CD4-positive, CD25-positive, alpha-beta regulatory T cell (primary cell): ENCODE results near the gene SCG3. TPM values are rescaled to one million over a fixed set of nuclear protein-coding genes. Genes with fewer than 3 reads are reported as not detected.

ENCODE experiments used
- ATAC-seq, 2 donors: fragments of 150-1000 bp; cut with Tn5 transposase; one replicate each; pipeline ENCODE4 v1.10.0; 2021; ENCODE audit warnings: low read depth in 2 of 2, moderate number of reproducible peaks in 2 of 2, moderate library complexity in 1 of 2
- DNase-seq, 3 donors: peaks; one replicate each; pipeline versions ENCODE4 v3.0.0 to v3.0.0-alpha.2; 2012 to 2022; ENCODE audit warnings: mixed read lengths in 1 of 3
- H3K27ac ChIP-seq: one replicate; pipeline ENCODE4 v1.7.0; 2013; ENCODE audit warnings: mild to moderate bottlenecking, low read length; ENCODE audit not compliant: insufficient read depth, poor library complexity, severe bottlenecking
- H3K27me3 ChIP-seq: one replicate; pipeline ENCODE4 v1.7.0; 2013; ENCODE audit warnings: low read length; ENCODE audit not compliant: control insufficient read depth, insufficient read depth
- H3K36me3 ChIP-seq: one replicate; pipeline ENCODE4 v1.7.0; 2013; ENCODE audit warnings: mild to moderate bottlenecking, low read length, moderate library complexity; ENCODE audit not compliant: control insufficient read depth, insufficient read depth
- H3K4me1 ChIP-seq: 2 replicates; pipeline ENCODE4 v1.7.0; 2013; ENCODE audit warnings: mild to moderate bottlenecking, low read length; ENCODE audit not compliant: insufficient read depth, control insufficient read depth, poor library complexity, severe bottlenecking
- H3K4me3 ChIP-seq: one replicate; pipeline ENCODE4 v1.7.0; 2013; ENCODE audit warnings: low read depth, mild to moderate bottlenecking, low read length, moderate library complexity
- H3K9me3 ChIP-seq, 2 experiments: 1 replicate in 1 of 2; 2 replicates in 1 of 2; pipeline ENCODE4 v1.7.0; 2013; ENCODE audit warnings: low read length in 2 of 2, mild to moderate bottlenecking in 1 of 2, moderate library complexity in 1 of 2; ENCODE audit not compliant: control insufficient read depth in 2 of 2
- H3K27ac Mint-ChIP-seq, 3 donors: one replicate each; pipeline ENCODE4 v1.8.0; 2020 to 2022; ENCODE audit warnings: mild to moderate bottlenecking in 3 of 3, mixed read lengths in 3 of 3, moderate library complexity in 2 of 3
- H3K27me3 Mint-ChIP-seq: one replicate; pipeline ENCODE4 v1.8.0; 2022; ENCODE audit warnings: mild to moderate bottlenecking, mixed read lengths
- H3K36me3 Mint-ChIP-seq: one replicate; pipeline ENCODE4 v1.8.0; 2020; ENCODE audit warnings: mixed read lengths
- H3K4me1 Mint-ChIP-seq, 4 donors: one replicate each; pipeline ENCODE4 v1.8.0; 2020 to 2022; ENCODE audit warnings: mixed read lengths in 4 of 4, mild to moderate bottlenecking in 1 of 4
- H3K4me3 Mint-ChIP-seq, 4 donors: one replicate each; pipeline ENCODE4 v1.8.0; 2020 to 2022; ENCODE audit warnings: mild to moderate bottlenecking in 4 of 4, mixed read lengths in 4 of 4, moderate library complexity in 3 of 4
- H3K9me3 Mint-ChIP-seq, 7 donors: one replicate each; pipeline ENCODE4 v1.8.0; 2020 to 2022; ENCODE audit warnings: mixed read lengths in 7 of 7, mild to moderate bottlenecking in 3 of 7, moderate library complexity in 2 of 7
- polyA plus RNA-seq, 4 donors: library from polyadenylated mRNA; unstranded; fragments of 300-500 nt; fragmentation: Illumina TruSeq; gene quantifications; one replicate each; pipeline ENCODE4 v1.2.3, GENCODE V29; 2021
- total RNA-seq: library from RNA; stranded (reverse); gene quantifications from one replicate; pipeline ENCODE4 v1.2.3, GENCODE V29; 2022

Gene SCG3
- total and polyA plus RNA-seq, 5 donors from 2014 or later = not detected

DNA sequence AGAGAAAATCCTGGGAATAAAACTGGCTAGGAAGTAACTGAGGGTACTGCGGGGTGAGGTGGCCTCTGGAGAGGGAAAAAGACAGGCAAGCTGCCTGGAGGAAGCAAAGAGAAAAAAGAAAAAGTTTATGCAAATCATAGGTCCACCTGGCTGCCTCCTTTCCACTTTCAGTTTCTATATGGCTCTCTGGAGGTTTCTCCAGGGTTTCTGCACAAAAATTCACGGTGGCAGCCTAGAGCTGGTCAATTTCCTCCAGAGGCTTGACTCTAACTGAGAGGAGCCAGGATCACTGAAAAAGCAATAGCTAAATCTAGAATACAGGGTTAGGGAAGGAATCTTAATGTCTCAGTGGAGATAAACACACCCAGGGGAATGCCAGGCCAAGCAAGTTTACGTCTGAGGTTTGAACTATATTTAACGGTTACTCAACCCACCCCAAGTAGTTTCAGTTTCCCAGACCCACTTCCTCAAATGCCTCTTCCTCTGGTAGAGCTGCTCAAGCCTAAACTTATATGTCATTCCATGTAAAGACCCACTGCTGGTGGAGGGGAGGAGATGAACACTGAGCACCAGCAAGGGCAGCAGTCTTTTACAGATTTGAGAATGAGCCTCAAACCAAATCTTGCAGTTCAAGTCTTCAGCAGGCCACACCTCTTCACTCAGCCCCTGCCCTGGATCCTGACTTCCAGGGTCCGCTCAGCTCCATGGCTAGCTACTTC, 50.4 kb downstream of the SCG3 start:
- peak overlapping the region; percentile 95 to 97 (median 97) for H3K27ac Mint-ChIP-seq
- peak overlapping the region; percentile 83 to 98 (median 87) for H3K4me3 Mint-ChIP-seq
- ATAC-seq = peak; percentile 50 to 59
- H3K27me3 Mint-ChIP-seq = no peaks in the 10 kb centered on the region
- H3K36me3 Mint-ChIP-seq = no peaks in the 10 kb centered on the region
- peak overlapping the region; percentile 90 for H3K27ac ChIP-seq
- H3K4me3 ChIP-seq = peak overlapping the region; percentile 85
- no peaks in the 10 kb centered on the region for H3K9me3 Mint-ChIP-seq
- H3K9me3 ChIP-seq = no peaks in the 10 kb centered on the region
- DNase-seq = peak; percentile 6 to 70 (median 44)
- peaks cover 54% of the 10 kb centered on the region for H3K4me1 ChIP-seq
- peaks cover 6% of the 10 kb centered on the region for H3K36me3 ChIP-seq
- no peaks in the 10 kb centered on the region for H3K27me3 ChIP-seq
- peaks cover 54 to 90% (median 70%) of the 10 kb centered on the region in 4 donors for H3K4me1 Mint-ChIP-seq

DNA sequence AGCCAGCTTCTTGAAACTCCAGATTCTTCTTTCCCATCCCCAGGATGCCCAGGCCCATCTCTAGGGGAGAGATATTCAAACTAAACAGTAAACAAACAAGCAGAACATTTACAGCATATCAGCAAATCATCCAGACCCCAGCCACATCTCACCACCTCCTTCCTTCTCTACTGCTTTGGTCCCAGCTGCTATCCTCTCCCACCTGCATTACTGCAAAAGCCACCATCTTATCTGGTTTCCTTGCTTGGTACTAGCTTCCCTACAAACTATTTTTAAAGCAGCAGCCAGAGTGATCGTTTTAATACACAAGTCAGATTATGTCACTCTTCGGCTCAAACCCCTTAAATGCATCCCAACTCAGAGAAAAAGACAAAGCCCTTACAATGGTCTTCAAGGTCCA, 51.3 kb downstream of the SCG3 start:
- Histone ChIP-seq H3K27me3 (no peaks in the 10 kb centered on the region), H3K4me3 (peak overlapping the region; percentile 85), H3K36me3 (no peaks in the 10 kb centered on the region), H3K4me1 (peaks cover 55% of the 10 kb centered on the region), H3K27ac (peak overlapping the region; percentile 90), H3K9me3 (no peaks in the 10 kb centered on the region)
- DNase-seq (no peak), ATAC-seq (no peak)
- no peaks in the 10 kb centered on the region for H3K27me3 Mint-ChIP-seq
- no peaks in the 10 kb centered on the region for H3K9me3 Mint-ChIP-seq
- peak overlapping the region; percentile 95 to 97 (median 97) for H3K27ac Mint-ChIP-seq
- H3K4me3 Mint-ChIP-seq = peak overlapping the region; percentile 82 to 98 (median 87)
- H3K36me3 Mint-ChIP-seq = no peaks in the 10 kb centered on the region
- H3K4me1 Mint-ChIP-seq = peaks cover 45 to 81% (median 63%) of the 10 kb centered on the region in 4 donors

DNA sequence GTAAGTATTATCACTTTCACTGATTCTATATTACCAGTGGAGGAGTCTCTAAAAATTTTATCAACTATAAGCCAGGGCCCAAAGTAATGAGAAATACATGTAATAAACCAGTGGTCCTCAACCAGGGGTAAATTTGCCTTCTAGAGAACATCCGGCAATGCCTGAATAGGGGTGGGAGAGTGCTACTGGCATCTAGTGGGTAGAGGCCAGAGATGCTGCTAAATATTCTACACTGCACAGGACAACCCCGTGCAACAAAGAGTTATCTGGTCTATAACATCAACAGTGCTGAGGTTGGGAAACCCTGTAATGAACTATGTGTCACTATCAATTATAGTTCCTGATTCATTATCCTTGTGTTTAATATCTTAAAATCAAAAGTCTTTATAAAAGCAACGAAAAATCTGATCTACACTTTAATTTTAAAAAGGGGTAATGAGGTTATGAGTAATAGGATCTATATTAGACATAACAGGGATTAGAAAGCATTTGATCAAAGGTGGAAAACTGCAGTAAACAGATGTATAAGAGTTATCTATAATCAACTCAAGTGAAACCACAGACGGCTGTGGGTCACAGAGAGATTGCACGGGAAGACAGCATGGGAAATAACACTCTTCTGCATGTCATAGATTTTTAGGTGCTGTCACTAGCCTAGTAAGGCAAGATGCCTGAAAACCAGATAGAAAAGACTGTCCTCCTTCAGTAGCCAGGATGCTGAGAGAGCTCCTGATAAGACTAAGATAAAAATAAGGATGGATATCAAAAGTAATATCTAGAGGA, 54.1 kb downstream of the SCG3 start:
- Mint-ChIP-seq H3K4me3 (peak overlapping the region; percentile 85 to 98 (median 94)), H3K9me3 (no peaks in the 10 kb centered on the region), H3K4me1 (peaks cover 47 to 74% (median 64%) of the 10 kb centered on the region in 4 donors), H3K27ac (peak overlapping the region; percentile 95 to 97 (median 97)), H3K27me3 (peaks cover 4% of the 10 kb centered on the region), H3K36me3 (no peaks in the 10 kb centered on the region)
- Histone ChIP-seq H3K9me3 (no peaks in the 10 kb centered on the region), H3K27me3 (no peaks in the 10 kb centered on the region), H3K4me3 (peak overlapping the region; percentile 88), H3K27ac (peak overlapping the region; percentile 90), H3K4me1 (peaks cover 58% of the 10 kb centered on the region), H3K36me3 (no peaks in the 10 kb centered on the region)
- peak in 2 of 3 donors; percentile 29 to 61 for DNase-seq
- peak in 1 of 2 donors; percentile 14 for ATAC-seq

DNA sequence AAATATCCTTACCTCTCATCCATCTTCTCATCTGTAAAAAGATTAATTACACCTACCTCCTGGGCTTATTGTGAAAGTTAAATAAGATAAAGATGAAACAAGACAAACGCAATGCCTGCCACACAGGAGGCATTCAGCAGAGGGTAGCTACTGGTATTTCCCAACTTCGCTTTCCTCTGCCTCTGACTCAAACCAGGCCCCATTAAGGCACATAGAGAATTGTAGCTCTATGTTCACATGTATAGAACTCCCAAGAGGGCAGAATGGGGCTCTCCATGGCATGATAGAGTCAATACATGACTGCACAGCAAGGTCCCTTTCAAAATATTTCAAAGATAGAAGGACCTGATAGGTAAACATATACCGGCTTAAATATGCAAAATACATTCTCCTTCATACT, 54.8 kb downstream of the SCG3 start:
- DNase-seq (no peak), ATAC-seq (no peak)
- H3K27ac Mint-ChIP-seq = peak overlapping the region; percentile 81 to 97 (median 95)
- Histone ChIP-seq H3K27me3 (no peaks in the 10 kb centered on the region), H3K36me3 (no peaks in the 10 kb centered on the region), H3K4me3 (peak overlapping the region; percentile 88), H3K4me1 (peaks cover 52% of the 10 kb centered on the region), H3K9me3 (no peaks in the 10 kb centered on the region), H3K27ac (peak overlapping the region; percentile 90)
- H3K4me3 Mint-ChIP-seq = peak overlapping the region; percentile 85 to 98 (median 94)
- peaks cover 40 to 68% (median 57%) of the 10 kb centered on the region in 4 donors for H3K4me1 Mint-ChIP-seq
- H3K36me3 Mint-ChIP-seq = no peaks in the 10 kb centered on the region
- H3K9me3 Mint-ChIP-seq = no peaks in the 10 kb centered on the region
- H3K27me3 Mint-ChIP-seq = peaks cover 4% of the 10 kb centered on the region

DNA sequence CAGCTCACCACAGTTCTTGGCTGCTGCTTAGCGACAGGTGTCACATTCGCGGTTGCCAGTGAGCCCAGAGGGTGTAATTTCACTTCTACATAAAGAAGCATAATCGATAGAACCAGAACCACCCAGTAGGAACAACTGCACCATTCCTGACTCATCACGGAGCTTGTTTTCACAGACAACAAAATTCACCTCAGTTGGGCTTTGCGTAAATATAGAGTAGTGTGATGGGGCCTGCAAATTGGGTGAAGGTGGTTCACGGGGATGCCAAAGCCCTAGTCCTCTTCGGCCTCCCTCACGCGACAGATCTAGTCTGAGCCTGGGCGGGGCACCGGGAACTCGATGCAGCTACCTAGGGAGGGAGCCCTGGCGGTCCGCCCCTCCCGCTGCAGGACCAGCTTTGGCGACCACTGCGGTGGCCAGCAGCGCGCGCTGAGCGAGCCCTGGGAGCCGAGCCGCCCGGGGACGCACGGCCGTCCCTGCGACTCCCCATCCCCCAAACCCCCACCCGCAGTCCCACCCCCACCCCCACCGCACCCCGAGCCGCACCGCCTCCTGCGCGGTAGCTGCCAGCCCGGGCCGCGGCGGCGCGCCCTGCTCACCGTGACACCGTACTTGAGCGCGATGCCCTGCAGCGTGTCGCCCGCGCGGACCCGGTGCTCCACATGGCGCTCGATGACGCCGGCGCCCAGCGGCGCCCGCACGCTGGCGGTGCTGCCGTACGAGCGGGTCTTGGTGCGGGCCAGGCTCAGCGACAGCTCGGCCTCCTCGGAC, 55.6 kb downstream of the SCG3 start:
- Histone ChIP-seq H3K27me3 (no peaks in the 10 kb centered on the region), H3K9me3 (no peaks in the 10 kb centered on the region), H3K27ac (peak overlapping the region; percentile 90), H3K4me1 (peaks cover 46% of the 10 kb centered on the region), H3K4me3 (peak overlapping the region; percentile 88), H3K36me3 (no peaks in the 10 kb centered on the region)
- DNase-seq = peak; percentile 42 to 60 (median 58)
- peak; percentile 60 to 66 for ATAC-seq
- Mint-ChIP-seq H3K9me3 (no peaks in the 10 kb centered on the region), H3K4me1 (peaks cover 32 to 59% (median 51%) of the 10 kb centered on the region in 4 donors), H3K27me3 (peaks cover 4% of the 10 kb centered on the region), H3K27ac (peak overlapping the region; percentile 81 to 97 (median 95)), H3K36me3 (no peaks in the 10 kb centered on the region), H3K4me3 (peak overlapping the region; percentile 85 to 98 (median 94))

DNA sequence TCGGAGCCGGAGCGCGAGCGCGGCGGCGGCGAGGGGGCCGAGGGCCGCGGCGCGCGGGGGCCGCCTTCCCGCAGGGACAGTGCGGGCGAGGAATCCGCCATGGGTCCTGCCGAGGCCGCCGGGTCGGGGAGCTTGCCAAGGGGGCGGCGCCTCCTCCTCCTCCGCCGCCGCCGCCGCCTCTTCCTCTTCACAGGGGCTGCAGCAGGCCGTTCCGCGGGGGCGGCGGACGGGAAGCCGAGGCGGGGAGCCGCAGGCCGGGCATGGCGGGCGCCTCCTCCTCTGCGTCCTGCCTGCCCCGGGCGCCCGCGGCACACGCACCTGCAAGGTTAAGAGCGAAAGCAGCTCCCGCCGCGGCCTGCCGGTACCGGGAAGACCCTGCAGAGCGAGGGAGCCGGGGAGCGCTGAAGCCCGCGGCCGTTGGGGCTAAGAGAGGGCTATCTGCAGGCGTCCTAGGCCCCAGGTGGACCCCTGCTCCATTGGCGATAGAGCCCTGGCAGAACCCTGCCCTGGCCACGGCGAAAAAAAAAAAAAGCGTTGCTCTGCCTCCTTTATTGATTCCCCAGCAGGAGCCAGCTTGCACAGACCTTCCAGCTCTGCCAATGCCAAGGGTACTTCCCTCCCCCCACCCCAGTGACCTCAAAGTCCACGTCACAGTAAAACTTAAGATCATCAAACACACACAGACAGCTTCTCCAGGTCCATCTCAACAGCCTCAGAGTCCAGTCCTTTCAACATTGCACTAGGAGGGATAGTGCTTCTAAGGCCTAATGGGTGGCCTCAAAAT, 56.4 kb downstream of the SCG3 start, which contains the start of gene LYSMD2:
LYSMD2 (minus strand) TSS at position 134 of the 784 bp plus-strand sequence; CDS start at position 101, 33 bp downstream.
- peak within 1 kb of the TSS; percentile 88 for H3K4me3 ChIP-seq
- H3K9me3 Mint-ChIP-seq = no peaks in the 10 kb centered on the region
- no peaks in the 10 kb centered on the region for H3K36me3 ChIP-seq
- peak; percentile 56 to 72 (median 68) for DNase-seq
- H3K4me1 Mint-ChIP-seq = peaks cover 27 to 52% (median 46%) of the 10 kb centered on the region in 4 donors
- peak within 1 kb of the TSS; percentile 95 to 97 (median 96) for H3K27ac Mint-ChIP-seq
- H3K27me3 ChIP-seq = no peaks in the 10 kb centered on the region
- no peaks in the 10 kb centered on the region for H3K36me3 Mint-ChIP-seq
- peaks cover 4% of the 10 kb centered on the region for H3K27me3 Mint-ChIP-seq
- peaks cover 42% of the 10 kb centered on the region for H3K4me1 ChIP-seq
- ATAC-seq = peak; percentile 60
- peak within 1 kb of the TSS; percentile 91 to 98 (median 94) for H3K4me3 Mint-ChIP-seq
- peak within 1 kb of the TSS; percentile 90 for H3K27ac ChIP-seq
- no peaks in the 10 kb centered on the region for H3K9me3 ChIP-seq
